Body of pancreas (tissue), 4 donors: ENCODE data around the gene SOHLH1. TPM values are rescaled to one million over a fixed set of nuclear protein-coding genes. Genes with fewer than 3 reads are reported as not detected.

Source experiments
- ATAC-seq: fragments of 150-250 bp; one replicate; pipeline ENCODE4 v1.9.1; 2016
- DNase-seq, 4 donors: peaks; one replicate each; pipeline ENCODE4 v3.0.0-alpha.2; 2019
- H3K27ac ChIP-seq, 4 donors: fragments of 200-600 bp; sonication (generic); 1 replicate in 3 of 4; 2 replicates in 1 of 4; pipeline versions ENCODE4 v1.5.1 to v1.6.1; 2016 to 2019; ENCODE audit warnings: mild to moderate bottlenecking in 1 of 4, mixed read lengths in 1 of 4, moderate library complexity in 1 of 4
- H3K27me3 ChIP-seq, 2 donors: fragments of 200-600 bp; sonication (generic); one replicate each; pipeline ENCODE4 v1.6.0; 2016; ENCODE audit warnings: mild to moderate bottlenecking in 1 of 2
- H3K36me3 ChIP-seq, 2 donors: fragments of 200-600 bp; sonication (generic); replicated peaks in 1 of 2; 2 replicates each; pipeline ENCODE4 v1.5.1; 2016; ENCODE audit warnings: low read depth in 2 of 2; ENCODE audit not compliant: insufficient read depth in 1 of 2
- H3K4me1 ChIP-seq: fragments of 200-600 bp; sonication (generic); one replicate; pipeline ENCODE4 v1.6.0; 2016
- H3K4me3 ChIP-seq, 2 donors: fragments of 200-600 bp; sonication (generic); 1 replicate in 1 of 2; 2 replicates in 1 of 2; pipeline ENCODE4 v1.5.1; 2016 to 2019
- H3K9me3 ChIP-seq, 3 donors: fragments of 200-600 bp; sonication (generic); 1 replicate in 2 of 3; 2 replicates in 1 of 3; pipeline ENCODE4 v1.5.1; 2016
- CTCF ChIP-seq, 7 experiments: fragments of 450-650 bp in 4 of 7; fragments of 200-600 bp in 3 of 7; sonication (generic) in 3 of 7; IDR thresholded peaks; one replicate each; pipeline ENCODE4 v1.5.1; 2016 to 2019; ENCODE audit warnings: antibody characterized with exemption in 7 of 7
- POLR2A ChIP-seq, 3 donors: fragments of 450-650 bp; IDR thresholded peaks; one replicate each; pipeline ENCODE4 v1.6.1; 2016; ENCODE audit warnings: antibody characterized with exemption in 3 of 3, mild to moderate bottlenecking in 2 of 3
- WGBS, 2 donors: methylation state at CpG; one replicate each; pipeline ENCODE4 v1.1.5; 2017; 5-methylcytosine and 5-hydroxymethylcytosine counted together
- intact Hi-C: fragments of 100-400 bp; cut with DNase I; formaldehyde crosslinking; loops from one replicate; pipeline ENCODE4 v1.15.1; 2023
- total RNA-seq, 2 donors: library from RNA; depleted of rRNA; stranded (reverse); fragments of >200 nt; gene quantifications; one replicate each; pipeline ENCODE4 v1.1.0, GENCODE V29; 2016

Gene SOHLH1
- total RNA-seq, 2 donors from 2014 or later, result not detected

DNA sequence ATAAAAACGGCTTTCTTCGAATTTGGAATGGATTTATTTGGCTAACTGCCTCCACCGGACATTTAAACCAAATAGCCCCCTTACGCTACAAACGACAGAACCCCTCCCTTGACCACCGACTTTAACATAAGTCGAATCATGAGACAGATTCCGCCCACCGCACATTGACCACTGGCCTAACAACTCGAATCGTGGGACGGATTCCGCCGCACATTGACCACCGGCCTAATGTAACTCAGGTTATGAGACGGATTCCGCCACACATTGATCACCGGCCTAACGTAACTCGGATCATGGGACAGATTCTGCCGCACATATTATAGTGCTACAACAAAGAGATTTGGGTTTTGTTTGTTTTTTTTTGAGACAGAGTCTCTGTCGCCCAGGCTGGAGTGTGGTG, 38.9 kb downstream of the SOHLH1 start:
- TF ChIP-seq CTCF (IDR thresholded peaks at IDR 0.05), result no peak
- intact Hi-C loops, result no loop called here
- no peak for DNase-seq
- no peak overlapping the region for H3K27ac ChIP-seq
- no peaks in the 10 kb centered on the region for H3K36me3 ChIP-seq
- no peaks in the 10 kb centered on the region for H3K27me3 ChIP-seq
- no peaks in the 10 kb centered on the region for H3K4me1 ChIP-seq
- no peaks in the 10 kb centered on the region for H3K9me3 ChIP-seq
- H3K4me3 ChIP-seq, result no peak overlapping the region
- no peak for ATAC-seq
- 82 to 85% methylated on average over 21 to 22 of the region's 22 CpGs for WGBS, 2 donors

- no peak for ATAC-seq
- WGBS, 2 donors, result 72 to 76% methylated on average over 11 to 13 of the region's 13 CpGs
These were observed 40.0 kb downstream of the SOHLH1 start for GRCh38 chr9:135659252-135659651.

DNA sequence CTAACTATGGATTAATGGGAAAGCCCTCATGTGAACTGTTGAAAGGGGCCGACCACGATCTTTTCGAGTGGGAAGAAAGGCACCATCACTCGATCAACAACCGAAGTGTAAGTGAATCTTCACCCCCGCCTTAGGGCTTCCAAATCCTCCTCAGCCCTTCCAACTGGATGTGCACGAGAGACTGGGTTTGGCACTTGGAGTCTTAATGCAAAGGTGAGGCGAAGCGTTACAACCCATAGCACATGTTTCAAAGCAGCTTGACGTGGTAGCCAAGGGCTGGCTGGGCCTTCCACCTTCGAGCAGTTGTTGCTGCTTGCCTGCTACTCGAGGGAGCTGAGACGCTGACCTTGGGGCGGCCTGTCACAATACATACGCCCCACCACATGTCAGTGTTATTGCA, 41.9 kb downstream of the SOHLH1 start:
- intact Hi-C loops, result no loop called here
- ATAC-seq (no peak), DNase-seq (no peak)
- no peaks in the 10 kb centered on the region for H3K9me3 ChIP-seq
- no peaks in the 10 kb centered on the region for H3K36me3 ChIP-seq
- H3K27ac ChIP-seq, result no peak overlapping the region
- H3K27me3 ChIP-seq, result no peaks in the 10 kb centered on the region
- 69 to 77% methylated on average over 10 to 15 of the region's 15 CpGs for WGBS, 2 donors
- H3K4me3 ChIP-seq, result no peak overlapping the region
- TF ChIP-seq POLR2A (IDR thresholded peaks at IDR 0.05) (no peak), CTCF (IDR thresholded peaks at IDR 0.05) (no peak)
- no peaks in the 10 kb centered on the region for H3K4me1 ChIP-seq

More at GRCh38 chr9:135659252-135659651, 40.0 kb downstream of the SOHLH1 start:
- no peaks in the 10 kb centered on the region for H3K27me3 ChIP-seq
- DNase-seq, result no peak
- no peaks in the 10 kb centered on the region for H3K36me3 ChIP-seq
- H3K4me3 ChIP-seq, result no peak overlapping the region
- intact Hi-C loops, result no loop called here
- TF ChIP-seq POLR2A (IDR thresholded peaks at IDR 0.05) (no peak), CTCF (IDR thresholded peaks at IDR 0.05) (no peak)
- no peaks in the 10 kb centered on the region for H3K4me1 ChIP-seq
- no peaks in the 10 kb centered on the region for H3K9me3 ChIP-seq
- no peak overlapping the region for H3K27ac ChIP-seq

DNA sequence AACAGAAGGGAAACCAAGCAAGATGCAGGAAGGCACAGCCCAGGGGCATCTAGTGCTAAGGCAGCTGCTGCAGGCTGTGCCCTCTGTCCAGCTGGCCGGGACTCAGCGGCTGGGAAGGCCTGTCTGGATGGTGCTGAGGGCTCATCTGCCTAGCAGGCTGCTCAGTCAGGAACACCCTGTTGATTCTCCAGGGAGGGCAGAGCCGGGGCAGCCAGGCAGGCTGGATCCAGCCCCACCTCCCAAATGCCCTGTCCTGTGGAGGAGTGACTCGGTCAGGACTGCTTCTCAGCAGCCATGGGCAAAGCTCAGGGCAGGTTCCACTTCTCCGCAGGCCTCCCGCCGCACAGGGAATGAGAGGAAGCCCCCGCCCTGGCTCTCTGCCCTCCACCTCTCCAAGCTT, 44.0 kb downstream of the SOHLH1 start:
- no peaks in the 10 kb centered on the region for H3K36me3 ChIP-seq
- DNase-seq (no peak), ATAC-seq (no peak)
- WGBS, 2 donors, result 64 to 80% methylated on average over 2 to 8 of the region's 8 CpGs
- intact Hi-C loops, result no loop called here
- TF ChIP-seq CTCF (IDR thresholded peaks at IDR 0.05) (no peak), POLR2A (IDR thresholded peaks at IDR 0.05) (no peak)
- no peaks in the 10 kb centered on the region for H3K27me3 ChIP-seq
- no peaks in the 10 kb centered on the region for H3K9me3 ChIP-seq
- H3K4me3 ChIP-seq, result no peak overlapping the region
- no peaks in the 10 kb centered on the region for H3K4me1 ChIP-seq
- H3K27ac ChIP-seq, result no peak overlapping the region

GRCh38 chr9:135650408-135650807, 48.9 kb downstream of the SOHLH1 start:
- Histone ChIP-seq H3K4me1 (no peaks in the 10 kb centered on the region), H3K27ac (no peak overlapping the region), H3K27me3 (no peaks in the 10 kb centered on the region), H3K36me3 (no peaks in the 10 kb centered on the region), H3K4me3 (no peak overlapping the region), H3K9me3 (peaks cover 0 to 15% (median 3%) of the 10 kb centered on the region in 3 donors)
- DNase-seq, result no peak
- no peak for TF ChIP-seq CTCF (IDR thresholded peaks at IDR 0.05)
- TF ChIP-seq POLR2A (IDR thresholded peaks at IDR 0.05), result no peak
- intact Hi-C loops, result no loop called here
- no peak for ATAC-seq
- 79 to 82% methylated on average over 17 of the region's 17 CpGs for WGBS, 2 donors
